ENCODE data around the gene ZNF32.

DNA sequence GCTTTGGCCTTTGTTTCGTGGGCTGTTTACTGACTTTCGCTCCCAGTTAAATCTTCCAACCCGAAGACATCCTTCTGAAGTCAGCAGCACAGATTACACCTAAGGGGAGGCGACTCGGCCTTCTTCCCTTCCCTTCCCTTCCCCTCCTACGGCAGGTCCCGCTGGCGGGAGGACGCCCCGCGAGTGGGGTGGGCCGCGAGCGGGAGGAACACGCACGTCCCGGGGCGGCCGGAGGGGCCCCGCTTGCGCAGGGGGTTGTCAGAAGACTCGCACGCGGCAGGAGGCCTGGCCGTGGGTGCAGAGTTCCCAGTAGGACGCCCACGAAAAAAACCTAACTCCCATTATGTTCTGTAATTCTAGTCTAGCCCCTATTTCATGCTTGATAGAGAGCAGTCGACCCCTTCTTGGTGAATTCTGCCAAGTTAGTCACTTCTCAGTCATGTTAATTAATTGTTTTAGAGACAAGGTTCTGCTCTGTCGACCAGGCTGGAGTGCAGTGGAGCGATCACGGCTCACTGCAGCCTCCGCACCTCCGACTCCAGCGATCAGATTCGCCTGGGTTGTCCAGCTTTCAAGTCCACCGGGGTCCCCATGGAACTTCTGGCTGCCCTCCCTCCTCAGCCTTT is 19.2 kb upstream of the ZNF32 start:
- no peak for TF ChIP-seq POLR2AphosphoS5 (IDR thresholded peaks at IDR 0.05; ENCODE audit: borderline replicate concordance, low read depth, low read length)
- TF ChIP-seq EZH2 (IDR thresholded peaks at IDR 0.05) = no peak
- TF ChIP-seq FOXP2 (optimal IDR thresholded peaks at IDR 0.05; ENCODE audit: control extremely low read depth, extremely low read length, insufficient read depth) = no peak
